ENCODE data around the gene SMC6. TPM values are rescaled to one million over a fixed set of nuclear protein-coding genes. Genes with fewer than 3 reads are reported as not detected.

SMC6 gene
- polyA plus RNA-seq, 1 of the 3 experiments (the other 2 are of a cell fraction) = 6.5 TPM

GRCh38 chr2:17667898-17668297 is 85.7 kb downstream of the SMC6 start:
- Histone ChIP-seq H3K4me1 (ENCODE audit: control insufficient read depth in 1 of 2, insufficient read depth in 2 of 2, low read depth in 1 of 2, low read length in 1 of 2) (0 out of 4 replicates have a peak, but pooled peaks cover 0 to 4% of the 10 kb centered on the region in 2 experiments), H3K4me3 (ENCODE audit: low read depth in 2 of 2, low read length in 1 of 2) (no peak overlapping the region), H3K4me2 (peak overlapping the region; percentile 14; the same call in 1 of the 2 replicates), H3K9me2 (no peaks in the 10 kb centered on the region), H2AFZ (ENCODE audit: low read depth) (no peak overlapping the region), H3K27ac (ENCODE audit: low read depth in 2 of 2, low read length in 1 of 2) (peak overlapping the region in 1 of 2 experiments; percentile 2; a peak in 1 of 4 replicates), H3K27me3 (ENCODE audit: insufficient read depth) (no peaks in the 10 kb centered on the region), H3K9me3 (no peaks in the 10 kb centered on the region), H3K9ac (no peak overlapping the region), H3F3A (replicated peaks; ENCODE audit: insufficient read depth) (peaks cover 19% of the 10 kb centered on the region), H3K36me3 (replicated peaks in 1 of 2; ENCODE audit: control insufficient read depth in 1 of 2, insufficient read depth in 2 of 2, low read length in 1 of 2) (peaks cover 40 to 60% of the 10 kb centered on the region in 2 experiments), H3K79me2 (ENCODE audit: insufficient read depth) (no peaks in the 10 kb centered on the region), H4K20me1 (ENCODE audit: insufficient read depth) (no peaks in the 10 kb centered on the region)
- ChIA-PET CTCF (interaction anchor here (0.7 to 23.7 kb wide), 9 partner anchors 14 to 911 kb away, joined by 3 to 471 read pairs (median 5); no protein-coding TSS in a partner anchor), POLR2A (no interaction called here)
- WGBS (ENCODE audit: low lambda C conversion rate) = 29% methylated on average over 1 of the region's 1 CpG
- DNase-seq = no peak
- TF ChIP-seq SMC3 (IDR thresholded peaks at IDR 0.05; ENCODE audit: low read depth, low read length) (no peak), RCOR1 (IDR thresholded peaks at IDR 0.05; ENCODE audit: low read length) (no peak), USF1 (IDR thresholded peaks at IDR 0.05; ENCODE audit: borderline replicate concordance, low read depth) (no peak), RAD21 (IDR thresholded peaks at IDR 0.05; ENCODE audit: low read length) (no peak), MXI1 (IDR thresholded peaks at IDR 0.05; ENCODE audit: low read depth, low read length) (no peak), RXRA (IDR thresholded peaks at IDR 0.05; ENCODE audit: borderline replicate concordance, low read depth) (no peak), MAX (IDR thresholded peaks at IDR 0.05; ENCODE audit: low read depth) (no peak), MEF2A (IDR thresholded peaks at IDR 0.05; ENCODE audit: borderline replicate concordance, low read depth) (no peak), JUND (IDR thresholded peaks at IDR 0.05) (peak; percentile 36), TAF1 (IDR thresholded peaks at IDR 0.05; ENCODE audit: borderline replicate concordance, low read depth, low read length) (no peak), NFIC (IDR thresholded peaks at IDR 0.05; ENCODE audit: borderline replicate concordance) (0 out of 2 replicates have a peak, but pooled peaks have one; percentile 17), RFX5 (IDR thresholded peaks at IDR 0.05; ENCODE audit: low read length) (no peak), REST (IDR thresholded peaks at IDR 0.05; ENCODE audit: low read depth, low read length) (no peak), CHD2 (IDR thresholded peaks at IDR 0.05; ENCODE audit: low read length, partially characterized antibody) (no peak), USF2 (IDR thresholded peaks at IDR 0.05; ENCODE audit: borderline replicate concordance, low read depth, low read length) (no peak), FOXM1 (IDR thresholded peaks at IDR 0.05; ENCODE audit: low read depth) (no peak), POLR2AphosphoS5 (IDR thresholded peaks at IDR 0.05; ENCODE audit: low read depth, low read length) (no peak), YY1 (IDR thresholded peaks at IDR 0.05; ENCODE audit: low read depth) (no peak), GABPA (IDR thresholded peaks at IDR 0.05; ENCODE audit: low read depth) (no peak), TEAD4 (IDR thresholded peaks at IDR 0.05; ENCODE audit: borderline replicate concordance, insufficient read depth) (no peak), SIN3A (IDR thresholded peaks at IDR 0.05; ENCODE audit: borderline replicate concordance, low read depth, low read length) (no peak), PBX3 (IDR thresholded peaks at IDR 0.05) (peak; percentile 57), TCF12 (IDR thresholded peaks at IDR 0.05) (peak; percentile 62), IRF3 (IDR thresholded peaks at IDR 0.05; ENCODE audit: low read depth, low read length) (no peak), EZH2phosphoT487 (IDR thresholded peaks at IDR 0.05; ENCODE audit: borderline replicate concordance, low read depth) (no peak), NRF1 (IDR thresholded peaks at IDR 0.05; ENCODE audit: low read depth, low read length) (no peak)
